HG03442 (cell line): ENCODE data around the gene USP7.
"Not testable (repeated sequence)": the region's sequence is repeated elsewhere in the genome, so short reads cannot be mapped to it uniquely, and the experiment has no call there.

Experiments
- ATAC-seq: cut with Tn5 transposase; IDR thresholded peaks from one replicate; pipeline ENCODE4 v1.9.1; 2021; ENCODE audit warnings: mild to moderate bottlenecking, moderate library complexity; ENCODE audit not compliant: unreplicated experiment

USP7 gene

DNA sequence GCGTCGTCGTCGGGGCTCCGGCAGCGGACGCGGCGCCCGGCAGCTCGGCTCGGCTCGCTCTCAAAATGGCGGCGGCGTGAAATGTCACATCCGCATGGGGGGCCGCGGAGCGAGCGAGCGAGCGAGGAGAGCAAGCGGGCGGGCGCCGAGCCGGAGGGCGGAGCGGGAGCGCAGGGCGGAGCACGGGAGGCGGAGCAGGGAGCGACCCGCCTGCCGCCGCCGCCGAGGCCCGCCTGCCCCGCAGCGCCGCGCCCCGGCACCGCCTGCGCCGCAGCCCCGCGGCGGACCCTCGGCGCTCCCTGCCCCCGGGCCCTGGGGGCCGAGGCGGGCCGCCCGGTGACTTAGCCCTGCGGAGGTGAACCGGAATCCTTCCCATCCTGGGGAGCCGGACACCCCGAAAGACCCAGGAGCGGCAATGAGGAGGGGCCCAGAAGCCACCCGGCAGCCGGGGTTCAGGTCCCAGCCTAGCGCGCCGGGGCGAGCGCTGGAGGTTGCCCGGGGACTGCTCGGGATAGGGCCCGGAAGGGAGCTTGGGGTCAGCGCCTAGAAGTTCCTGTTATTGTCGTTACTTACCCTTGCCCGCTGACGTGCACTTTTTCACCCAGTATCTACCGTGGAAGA, at the start of gene USP7:
Gene USP7, minus strand, starts transcription at position 86 of the 621 bp plus-strand sequence. CDS start 621 bp downstream, outside the sequence.
- ATAC-seq, result peak; percentile 83

DNA sequence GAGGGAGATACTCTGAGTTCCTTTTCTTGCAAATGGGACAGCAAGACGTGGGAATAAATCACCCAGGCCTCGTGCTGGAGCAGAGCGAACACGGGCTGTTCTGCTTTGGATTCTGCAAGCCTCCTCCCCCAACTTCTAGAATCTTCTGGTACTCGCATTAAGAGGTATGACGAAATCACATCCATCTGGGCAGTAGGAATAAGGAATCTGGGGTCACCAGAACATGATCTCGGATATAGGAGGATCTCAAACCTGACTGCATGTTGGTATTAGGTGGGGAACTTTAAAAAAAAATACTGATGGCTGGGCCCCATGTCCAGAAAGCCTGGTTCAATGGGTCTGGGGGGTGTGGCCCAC, 49.8 kb upstream of the USP7 start:
- ATAC-seq, result no peak

DNA sequence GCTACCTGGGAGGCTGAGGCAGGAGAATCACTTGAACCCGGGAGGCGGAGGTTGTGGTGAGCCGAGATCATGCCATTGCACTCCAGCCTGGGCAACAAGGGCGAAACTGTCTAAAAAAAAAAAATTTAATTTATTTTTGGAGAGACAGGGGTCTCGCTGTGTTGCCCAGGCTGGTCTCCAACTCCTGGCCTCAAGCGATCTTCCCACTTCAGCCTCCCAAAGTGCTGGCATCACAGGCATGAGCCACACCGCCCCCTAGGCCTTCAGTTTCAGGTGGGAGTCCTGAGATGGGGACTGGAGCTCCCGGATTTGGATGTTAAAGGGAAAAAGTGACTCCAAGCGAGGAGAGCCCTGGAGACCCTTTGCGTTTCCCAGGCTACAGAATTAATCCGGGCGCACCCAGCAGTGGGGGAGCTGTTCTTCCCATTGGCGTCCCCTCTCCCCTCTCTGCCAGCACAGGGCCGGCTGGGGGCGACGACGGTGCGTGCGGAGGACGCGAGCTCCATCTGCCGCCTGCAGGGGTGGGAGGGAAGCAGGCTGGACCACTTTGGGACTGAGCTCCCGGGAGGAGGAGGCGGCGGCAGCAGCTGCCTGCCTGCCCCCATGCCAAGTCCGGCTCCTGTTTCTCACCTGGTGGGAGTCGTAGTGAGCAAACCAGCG, 49.3 kb upstream of the USP7 start:
- ATAC-seq, result no peak

DNA sequence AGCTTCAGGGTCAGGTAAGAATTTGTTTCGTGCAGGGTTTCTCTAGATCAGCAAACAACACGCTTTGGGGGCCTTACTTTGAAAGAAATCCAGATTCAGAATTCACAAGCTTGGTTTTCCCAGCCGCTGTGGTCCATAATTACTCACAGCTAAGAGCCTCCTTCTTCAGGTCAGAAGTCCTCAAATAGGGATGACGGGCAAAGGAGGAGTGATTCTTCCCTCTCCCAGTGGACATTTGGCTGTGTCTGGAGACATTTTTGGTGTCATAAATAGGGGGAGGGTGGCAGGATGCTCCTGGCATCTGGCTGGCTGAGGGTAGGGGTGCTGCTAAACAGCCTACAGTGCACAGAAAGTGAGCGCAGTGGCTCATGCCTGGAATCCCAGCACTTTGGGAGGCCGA, 48.6 kb upstream of the USP7 start:
- no peak for ATAC-seq

DNA sequence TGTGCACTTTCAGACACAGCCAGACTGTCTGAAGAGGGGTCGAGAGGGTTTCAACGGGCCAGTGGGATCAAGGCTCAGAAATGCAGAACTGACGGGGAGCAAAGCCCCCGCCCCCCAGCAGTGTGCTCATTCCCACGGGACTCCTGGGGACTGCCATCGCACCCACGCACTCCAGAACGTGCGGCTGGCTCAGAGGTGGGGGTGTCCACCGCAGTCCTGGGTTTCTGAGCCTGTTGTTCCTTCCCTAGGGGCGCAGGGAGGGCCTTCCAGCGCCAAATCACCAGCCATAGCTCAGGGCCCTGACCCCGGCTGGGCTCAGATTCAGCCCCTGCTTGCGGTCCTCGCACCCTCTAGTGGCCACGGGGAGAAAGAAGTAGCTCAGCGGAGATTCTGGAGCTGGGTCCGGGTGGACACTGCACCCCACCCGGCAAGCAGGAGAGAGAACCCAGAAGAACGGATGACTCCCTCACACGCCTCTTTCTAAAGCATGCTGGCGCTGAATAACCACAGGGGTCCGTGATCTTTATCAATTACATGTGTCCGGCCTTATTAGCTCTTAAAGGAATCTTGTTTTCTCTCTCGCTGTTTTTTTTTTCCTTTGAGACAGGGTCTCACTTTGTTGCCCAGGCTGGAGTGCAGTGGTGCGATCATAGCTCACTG, 45.0 kb upstream of the USP7 start:
- ATAC-seq, result peak; percentile 77

DNA sequence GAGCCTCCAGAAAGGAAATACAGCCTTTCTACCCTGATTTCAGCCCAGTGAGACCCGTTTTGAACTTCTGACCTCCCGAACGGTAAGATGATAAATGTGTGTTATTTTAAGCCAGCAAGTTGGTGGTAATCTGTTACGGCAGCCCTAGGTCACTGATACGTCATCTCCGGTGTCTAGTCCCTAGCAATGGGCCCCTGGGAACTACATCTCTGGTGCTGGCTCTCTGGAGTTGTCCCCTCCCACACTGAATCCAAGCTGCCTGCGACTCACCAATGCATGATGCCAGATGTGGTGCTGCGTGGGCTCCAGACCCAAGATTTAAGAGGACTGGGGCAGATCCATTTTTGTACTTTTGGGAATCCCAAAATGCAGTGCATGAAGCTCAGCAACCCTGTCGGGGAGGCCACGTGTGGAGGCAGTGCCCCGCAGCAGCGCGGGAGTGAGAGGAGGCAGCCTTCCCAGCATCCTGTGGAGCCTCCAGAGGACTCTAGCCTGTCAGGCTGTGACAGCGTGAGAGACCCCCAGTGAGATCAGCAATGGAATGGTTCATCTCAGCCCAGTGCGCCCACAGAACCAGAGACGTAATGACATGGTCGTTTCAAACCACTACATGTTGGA, 43.6 kb upstream of the USP7 start:
- ATAC-seq, result no peak

DNA sequence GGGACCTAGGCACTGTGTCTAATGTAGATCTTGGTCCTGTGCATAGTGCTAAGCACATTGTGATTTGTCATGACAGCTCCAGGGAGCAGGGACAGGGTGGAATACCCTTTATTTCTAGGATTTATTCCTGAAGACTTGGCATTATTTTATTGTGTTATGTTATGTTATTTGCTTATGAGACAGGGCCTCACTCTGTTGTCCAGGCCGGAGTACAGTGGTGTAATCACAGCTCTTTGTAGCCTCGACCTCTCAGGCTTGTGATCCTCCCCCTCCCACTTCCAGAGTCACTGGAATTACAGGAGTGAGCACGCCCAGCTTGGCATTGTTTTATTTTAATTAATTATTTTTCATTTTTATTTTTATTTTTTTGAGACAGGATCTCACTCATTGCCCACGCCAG, 40.5 kb upstream of the USP7 start:
- ATAC-seq, result no peak

DNA sequence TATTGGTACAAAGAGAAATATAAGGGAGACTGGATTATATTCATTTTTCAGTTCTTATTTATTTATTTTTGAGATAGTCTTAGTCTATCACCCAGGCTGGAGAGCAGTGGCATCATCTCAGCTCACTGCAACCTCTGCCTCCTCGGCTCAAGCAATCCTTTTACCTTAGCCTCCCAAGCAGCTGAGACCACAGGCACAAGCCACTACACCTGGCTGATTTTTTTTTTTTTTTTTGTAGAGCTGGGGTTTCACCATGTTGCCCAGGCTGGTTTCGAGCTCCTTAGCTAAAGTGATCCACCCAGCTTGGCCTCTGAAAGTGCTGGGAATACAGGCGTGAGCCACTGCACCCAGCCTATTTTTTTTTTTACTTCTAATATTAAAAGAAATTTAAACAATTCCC, 40.1 kb upstream of the USP7 start:
- ATAC-seq, result no peak

DNA sequence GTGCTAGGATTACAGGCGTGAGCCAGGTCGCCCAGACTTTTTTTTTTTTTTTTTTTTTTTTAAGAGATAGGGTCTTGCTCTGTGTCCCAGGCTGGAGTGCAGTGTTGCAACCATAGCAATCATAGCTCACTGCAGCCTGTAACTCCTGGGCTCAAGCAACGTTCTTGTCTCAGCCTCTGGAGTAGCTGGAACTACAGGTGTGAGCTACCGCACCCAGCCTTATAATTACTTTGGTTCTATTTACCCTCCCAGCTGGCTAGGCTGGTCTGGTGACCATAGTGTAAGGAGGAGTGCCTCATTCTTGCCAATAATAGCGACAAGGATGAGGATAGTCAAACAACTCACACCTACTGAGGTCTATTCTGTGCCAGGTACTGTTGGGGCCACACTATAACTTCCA, 39.6 kb upstream of the USP7 start:
- no peak for ATAC-seq

DNA sequence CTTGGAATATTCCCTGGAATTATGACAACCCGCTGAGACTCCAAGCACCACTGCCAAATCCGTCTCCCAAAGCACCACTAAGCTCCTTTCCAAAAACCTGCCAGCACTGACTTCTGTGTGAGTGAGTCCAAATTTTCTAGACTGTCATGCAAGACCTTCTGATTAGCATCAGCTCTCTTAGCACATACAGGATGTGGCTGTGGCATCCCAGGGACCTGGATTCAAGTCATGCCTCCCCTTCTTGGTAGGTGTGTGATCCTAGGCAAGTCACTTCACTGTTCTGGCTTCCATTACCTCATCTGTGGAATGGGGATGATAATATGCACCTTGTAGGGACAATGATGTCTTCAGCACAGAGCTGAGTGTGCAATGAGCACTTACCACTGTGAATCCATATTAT, 38.3 kb upstream of the USP7 start:
- no peak for ATAC-seq

DNA sequence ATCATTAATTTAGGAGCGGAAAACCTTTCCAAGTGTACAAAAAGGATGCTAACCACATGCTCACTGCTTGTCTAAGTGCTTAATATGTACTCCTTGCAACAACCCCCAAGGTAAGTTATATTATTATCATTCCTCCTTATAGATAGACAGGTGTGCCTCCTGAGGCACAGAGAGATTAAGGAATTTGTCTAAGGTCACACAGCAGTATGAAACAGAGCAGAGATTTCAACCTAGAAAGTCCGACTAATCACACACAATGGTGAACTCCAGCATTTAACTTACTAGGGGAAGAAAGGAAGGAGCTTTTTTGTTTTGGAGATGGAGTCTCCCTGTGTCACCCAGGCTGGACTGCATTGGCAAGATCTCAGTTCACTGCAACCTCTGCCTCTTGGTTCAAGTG, 37.0 kb upstream of the USP7 start:
- no peak for ATAC-seq

DNA sequence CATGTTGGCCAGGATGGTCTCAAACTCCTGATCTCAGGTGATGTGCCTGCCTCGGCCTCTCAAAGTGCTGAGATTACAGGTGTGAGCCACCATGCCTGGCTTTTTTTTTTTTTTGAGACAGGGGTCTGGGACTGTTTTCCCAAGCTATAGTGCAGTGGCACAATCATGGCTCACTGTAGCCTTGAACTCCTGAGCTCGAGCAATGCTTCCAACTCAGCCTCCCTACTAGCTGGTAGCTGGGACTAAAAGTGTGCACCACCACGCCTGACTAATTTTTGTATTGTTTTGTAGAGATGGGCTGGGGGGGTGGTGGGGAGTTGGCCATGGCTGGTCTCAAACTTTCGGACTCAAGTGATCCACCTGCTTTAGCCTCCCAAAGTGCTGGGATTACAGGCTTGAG, 36.1 kb upstream of the USP7 start:
- no peak for ATAC-seq

DNA sequence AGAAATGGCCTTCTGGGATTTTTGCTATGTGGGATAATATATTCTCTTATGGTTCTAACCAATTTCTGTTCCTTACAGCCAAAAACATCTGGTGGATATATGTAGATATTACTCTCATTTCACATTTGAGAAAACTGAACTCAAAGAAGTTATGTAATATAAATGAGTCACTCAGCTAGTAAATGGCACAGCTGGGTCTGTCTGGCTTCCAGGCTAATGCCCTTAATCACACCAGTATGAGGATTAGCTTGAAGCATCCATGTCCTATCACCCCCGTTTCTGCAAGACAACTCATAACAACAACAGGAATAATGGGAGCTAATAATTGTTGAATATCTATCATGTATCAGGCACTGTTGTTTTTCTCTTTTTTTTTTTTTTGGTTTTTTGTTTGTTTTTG, 34.4 kb upstream of the USP7 start:
- ATAC-seq, result no peak

DNA sequence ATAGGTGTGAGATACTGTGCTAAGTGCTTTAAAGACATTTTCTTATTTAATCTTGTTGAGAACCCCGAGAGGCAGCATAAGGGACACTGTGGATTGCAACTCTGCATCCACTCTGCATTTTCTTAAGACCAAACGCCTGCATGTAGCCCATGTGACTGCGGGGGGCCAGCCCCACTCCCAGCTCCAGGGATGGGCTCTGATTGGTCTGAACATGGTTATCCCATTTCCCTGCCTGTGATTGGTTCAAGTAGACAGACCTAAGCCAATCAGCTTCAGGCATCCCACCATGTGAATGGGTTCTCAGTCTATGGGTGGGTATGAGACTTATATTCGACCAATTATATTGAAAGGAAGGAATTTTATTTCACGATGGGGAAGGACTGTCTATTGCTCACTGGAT, 33.2 kb upstream of the USP7 start:
- ATAC-seq, result no peak

DNA sequence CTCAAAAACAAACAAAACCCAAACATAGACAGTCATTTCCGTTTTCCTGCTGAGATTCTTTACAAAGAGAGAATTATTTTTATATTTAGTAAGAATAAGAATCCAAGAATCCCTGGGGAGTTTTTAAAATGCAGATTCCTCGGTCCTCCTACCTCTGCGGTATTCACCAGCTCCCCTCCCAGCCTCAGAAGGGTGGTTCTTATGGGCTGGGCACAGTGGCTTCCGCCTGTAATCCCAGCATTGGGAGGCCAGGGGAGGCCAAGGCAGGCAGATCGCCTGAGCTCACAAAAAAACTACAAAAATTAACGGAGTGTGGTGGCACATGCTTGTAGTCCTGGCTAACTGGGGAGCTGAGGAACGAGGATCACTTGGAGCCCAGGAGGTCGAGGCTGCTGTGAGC, 26.7 kb upstream of the USP7 start:
- ATAC-seq, result no peak

DNA sequence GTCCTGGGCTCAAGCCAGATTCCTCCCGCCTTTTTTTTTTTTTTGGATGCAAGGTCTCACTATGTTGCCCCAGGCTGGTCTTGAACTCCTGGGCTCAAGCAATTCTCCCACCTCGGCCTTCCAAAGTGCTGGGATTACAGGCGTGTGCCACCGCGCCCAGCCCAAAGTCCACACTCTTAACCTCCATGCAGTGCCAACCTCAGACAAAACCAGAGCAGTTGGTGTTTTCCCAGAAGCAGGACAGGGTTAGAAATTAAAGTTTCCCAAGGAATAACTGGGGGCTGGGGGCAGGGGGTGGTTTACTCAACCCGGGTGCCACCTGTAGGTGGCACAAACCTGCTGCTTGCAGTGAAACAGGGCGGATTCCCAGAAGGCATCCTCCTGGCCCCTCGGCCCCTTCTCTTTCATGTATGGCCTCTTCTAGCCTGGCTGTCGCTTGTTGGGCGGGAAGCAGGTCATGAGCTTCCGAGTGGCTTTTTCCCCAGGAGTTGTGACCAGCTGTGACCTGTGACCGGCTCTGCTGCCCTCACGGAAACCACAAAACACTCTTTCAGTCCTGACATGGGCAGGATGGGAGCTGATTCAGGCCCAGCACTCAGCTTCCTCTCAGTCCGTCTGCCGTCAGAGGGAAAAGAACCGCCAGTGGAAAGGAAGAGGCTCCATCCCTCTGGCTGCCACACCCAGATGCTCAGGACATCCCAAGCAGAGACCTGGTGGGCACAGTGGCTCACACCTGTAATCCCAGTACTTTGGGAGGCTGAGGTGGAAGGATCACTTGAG, 25.6 kb upstream of the USP7 start:
- no peak for ATAC-seq

DNA sequence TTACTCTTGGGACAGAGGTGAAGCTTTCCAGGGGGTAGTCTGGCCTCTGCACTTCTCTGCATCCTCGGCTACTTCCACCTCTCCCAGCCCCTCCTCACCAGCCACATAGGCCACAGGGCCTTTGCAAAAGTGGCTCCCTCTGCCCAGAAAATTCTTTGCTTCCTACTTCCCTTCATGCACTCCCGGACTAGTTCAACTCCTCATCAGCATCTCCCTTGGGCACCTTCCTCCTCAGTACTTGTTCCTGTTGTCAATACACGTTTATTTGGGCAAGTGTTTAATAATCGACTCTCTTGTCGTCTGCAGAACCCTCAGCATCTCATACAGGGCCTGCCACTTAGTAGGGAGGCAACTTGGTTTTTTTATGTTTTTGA, 23.1 kb upstream of the USP7 start:
- no peak for ATAC-seq

DNA sequence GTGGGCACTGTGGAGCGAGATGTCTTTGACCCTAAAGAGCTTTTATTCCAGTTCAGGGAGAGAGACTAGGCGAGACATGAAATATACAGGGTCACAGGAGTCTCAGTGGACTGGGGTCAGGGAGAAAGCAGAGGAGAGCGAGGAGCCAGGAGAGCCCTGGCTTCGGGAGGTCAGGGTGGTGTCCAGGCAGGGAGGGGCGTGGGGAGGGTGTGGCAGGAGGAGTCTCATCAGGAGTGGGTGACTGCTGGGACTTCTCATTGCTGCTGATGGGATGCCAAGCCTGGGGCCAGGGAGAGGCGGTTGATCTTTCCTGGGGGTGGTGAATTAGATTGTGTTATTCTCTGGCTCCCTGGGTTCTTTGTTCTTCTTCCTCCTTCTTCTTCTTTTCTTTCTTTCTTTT, 22.4 kb upstream of the USP7 start:
- ATAC-seq, result no peak

DNA sequence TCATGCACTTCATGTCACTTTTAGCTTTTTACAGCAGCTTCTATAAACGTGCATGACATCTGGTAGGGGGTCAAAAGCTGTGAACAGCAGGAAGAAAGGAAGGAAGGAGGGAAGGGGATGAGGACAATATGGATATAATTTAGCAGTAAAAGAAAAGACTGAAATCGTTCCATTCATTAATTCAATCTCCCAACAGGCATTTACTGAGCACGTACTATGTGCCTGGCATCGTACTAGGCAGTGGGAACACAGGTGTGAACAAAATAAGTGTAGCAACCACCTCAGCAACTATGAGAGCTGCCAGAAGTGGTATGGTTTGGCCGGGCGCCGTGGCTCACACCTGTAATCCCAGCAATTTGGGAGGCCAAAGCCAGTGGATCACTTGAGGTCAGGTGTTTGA, 19.1 kb upstream of the USP7 start:
- ATAC-seq, result no peak

DNA sequence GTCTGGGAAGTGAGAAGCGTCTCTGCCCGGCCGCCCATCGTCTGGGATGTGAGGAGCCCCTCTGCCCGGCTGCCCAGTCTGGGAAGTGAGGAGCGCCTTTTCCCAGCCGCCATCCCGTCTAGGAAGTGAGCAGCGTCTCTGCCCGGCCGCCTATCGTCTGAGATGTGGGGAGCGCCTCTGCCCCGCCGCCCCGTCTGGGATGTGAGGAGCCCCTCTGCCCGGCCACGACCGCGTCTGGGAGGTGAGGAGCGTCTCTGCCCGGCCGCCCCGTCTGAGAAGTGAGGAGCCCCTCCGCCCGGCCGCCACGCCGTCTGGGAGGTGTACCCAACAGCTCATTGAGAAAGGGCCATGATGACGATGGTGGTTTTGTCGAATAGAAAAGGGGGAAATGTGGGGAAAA, 18.2 kb upstream of the USP7 start:
- not testable (repeated sequence) for ATAC-seq

DNA sequence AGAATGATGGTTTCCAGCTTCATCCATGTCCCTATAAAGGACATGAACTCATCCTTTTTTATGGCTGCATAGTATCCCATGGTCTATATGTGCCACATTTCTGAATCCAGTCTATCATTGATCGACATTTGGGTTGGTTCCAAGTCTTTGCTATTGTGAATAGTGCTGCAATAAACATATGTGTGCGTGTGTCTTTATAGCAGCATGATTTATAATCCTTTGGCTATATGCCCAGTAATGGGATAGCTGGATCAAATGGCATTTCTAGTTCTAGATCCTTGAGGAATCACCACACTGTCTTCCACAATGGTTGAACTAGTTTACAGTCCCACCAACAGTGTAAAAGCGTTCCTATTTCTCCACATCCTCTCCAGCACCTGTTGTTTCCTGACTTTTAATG, 12.5 kb upstream of the USP7 start:
- ATAC-seq, result not testable (repeated sequence)
